ENCODE data around the gene FEZF1. TPM values are rescaled to one million over a fixed set of nuclear protein-coding genes. Genes with fewer than 3 reads are reported as not detected.

Gene FEZF1
- total RNA-seq, 1 experiment from 2014 or later = not detected

GRCh38 chr7:122268101-122268500 lies 36.4 kb downstream of the FEZF1 start:
- DNase-seq (ENCODE audit: low read depth) = no peak

- no peak for DNase-seq (ENCODE audit: low read depth)
These were observed 42.3 kb downstream of the FEZF1 start for GRCh38 chr7:122262246-122262645.

- no peak for DNase-seq (ENCODE audit: low read depth)
These were observed 43.1 kb downstream of the FEZF1 start for GRCh38 chr7:122261442-122261841.

- DNase-seq (ENCODE audit: low read depth) = no peak
These were observed 43.5 kb downstream of the FEZF1 start for GRCh38 chr7:122261016-122261415.

- DNase-seq (ENCODE audit: low read depth) = no peak
These were observed 44.2 kb downstream of the FEZF1 start for GRCh38 chr7:122260336-122260735.

- no peak for DNase-seq (ENCODE audit: low read depth)
These were observed 45.6 kb downstream of the FEZF1 start for GRCh38 chr7:122258971-122259370.

- no peak for DNase-seq (ENCODE audit: low read depth)
These were observed 47.5 kb downstream of the FEZF1 start for GRCh38 chr7:122257056-122257455.

GRCh38 chr7:122256046-122256445 lies 48.5 kb downstream of the FEZF1 start:
- DNase-seq (ENCODE audit: low read depth) = no peak

- DNase-seq (ENCODE audit: low read depth) = no peak
These were observed 49.1 kb downstream of the FEZF1 start for GRCh38 chr7:122255454-122255853.

Other genes with a start within 250 kb of the FEZF1 start
- gene AASS, start 160.5 kb downstream of the FEZF1 start, total RNA-seq (2014; rRNA removed; shearing (Covaris generic)) = 19.5 and 21.1 TPM in 2 replicates